ENCODE data around the gene SLC25A15. TPM values are rescaled to one million over a fixed set of nuclear protein-coding genes. Genes with fewer than 3 reads are reported as not detected.
"Not testable (repeated sequence)": the region's sequence is repeated elsewhere in the genome, so short reads cannot be mapped to it uniquely, and the experiment has no call there.

SLC25A15 gene
- total RNA-seq, 2 donors from 2014 or later: 18.0 to 19.2 TPM

DNA sequence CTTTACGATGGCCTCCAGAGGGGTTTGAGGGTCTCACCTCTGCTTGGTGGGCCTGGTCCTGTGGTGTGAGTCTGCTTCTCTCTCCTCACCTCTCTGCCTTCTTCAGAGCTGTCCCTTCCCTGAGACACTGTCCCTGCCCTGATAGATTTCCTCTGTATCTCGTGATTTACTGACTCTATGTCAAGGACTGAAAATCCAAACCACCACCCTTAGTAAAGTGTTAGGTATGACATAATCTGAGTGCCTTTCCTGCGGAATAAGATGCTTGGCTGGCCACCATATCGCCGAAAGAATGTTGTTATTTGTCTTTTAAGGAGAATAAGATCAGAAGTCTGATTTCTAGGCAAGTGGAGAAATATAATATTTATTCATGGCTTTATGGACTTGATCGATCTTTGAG is 7.2 kb downstream of the SLC25A15 start:
- ATAC-seq (no peak), DNase-seq (ENCODE audit: low spot score in 2 of 2) (no peak)
- Mint-ChIP-seq H3K27ac (no peak overlapping the region), H3K36me3 (peaks cover 13 to 17% of the 10 kb centered on the region in 2 donors), H3K9me3 (no peaks in the 10 kb centered on the region)

DNA sequence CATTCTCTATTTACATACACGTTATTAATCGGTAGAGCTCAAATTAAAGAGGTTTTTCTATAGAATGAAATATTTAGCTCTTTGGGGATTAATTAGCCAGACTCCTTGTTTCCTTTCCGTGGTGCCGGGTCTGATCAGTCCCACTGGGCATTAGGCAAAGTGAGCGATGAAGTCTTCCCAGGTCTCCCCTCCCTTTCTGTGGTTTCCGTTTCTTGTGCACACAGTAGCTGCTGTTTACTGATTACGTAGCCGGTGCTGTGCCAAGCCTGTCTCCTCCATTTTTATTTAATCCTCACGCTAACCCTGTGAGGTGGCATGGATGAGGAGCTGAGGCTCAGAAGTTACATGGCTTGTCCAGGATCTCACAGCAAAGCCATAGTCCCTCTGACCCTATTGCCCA is 9.0 kb downstream of the SLC25A15 start:
- ATAC-seq (peak; percentile 44 to 49), DNase-seq (ENCODE audit: low spot score in 2 of 2) (no peak)
- Mint-ChIP-seq H3K9me3 (no peaks in the 10 kb centered on the region), H3K36me3 (peaks cover 13 to 15% of the 10 kb centered on the region in 2 donors), H3K27ac (peak overlapping the region; percentile 70 to 88)

GRCh38 chr13:40799508-40799907 is 10.1 kb downstream of the SLC25A15 start:
- no peak overlapping the region for H3K27ac Mint-ChIP-seq
- H3K36me3 Mint-ChIP-seq: peaks cover 13 to 15% of the 10 kb centered on the region in 2 donors
- DNase-seq (ENCODE audit: low spot score in 2 of 2) (no peak), ATAC-seq (no peak)
- no peaks in the 10 kb centered on the region for H3K9me3 Mint-ChIP-seq

GRCh38 chr13:40800559-40800958 is 11.1 kb downstream of the SLC25A15 start:
- Mint-ChIP-seq H3K9me3 (no peaks in the 10 kb centered on the region), H3K27ac (no peak overlapping the region), H3K36me3 (peaks cover 15 to 19% of the 10 kb centered on the region in 2 donors)
- no peak for ATAC-seq
- no peak for DNase-seq (ENCODE audit: low spot score in 2 of 2)

DNA sequence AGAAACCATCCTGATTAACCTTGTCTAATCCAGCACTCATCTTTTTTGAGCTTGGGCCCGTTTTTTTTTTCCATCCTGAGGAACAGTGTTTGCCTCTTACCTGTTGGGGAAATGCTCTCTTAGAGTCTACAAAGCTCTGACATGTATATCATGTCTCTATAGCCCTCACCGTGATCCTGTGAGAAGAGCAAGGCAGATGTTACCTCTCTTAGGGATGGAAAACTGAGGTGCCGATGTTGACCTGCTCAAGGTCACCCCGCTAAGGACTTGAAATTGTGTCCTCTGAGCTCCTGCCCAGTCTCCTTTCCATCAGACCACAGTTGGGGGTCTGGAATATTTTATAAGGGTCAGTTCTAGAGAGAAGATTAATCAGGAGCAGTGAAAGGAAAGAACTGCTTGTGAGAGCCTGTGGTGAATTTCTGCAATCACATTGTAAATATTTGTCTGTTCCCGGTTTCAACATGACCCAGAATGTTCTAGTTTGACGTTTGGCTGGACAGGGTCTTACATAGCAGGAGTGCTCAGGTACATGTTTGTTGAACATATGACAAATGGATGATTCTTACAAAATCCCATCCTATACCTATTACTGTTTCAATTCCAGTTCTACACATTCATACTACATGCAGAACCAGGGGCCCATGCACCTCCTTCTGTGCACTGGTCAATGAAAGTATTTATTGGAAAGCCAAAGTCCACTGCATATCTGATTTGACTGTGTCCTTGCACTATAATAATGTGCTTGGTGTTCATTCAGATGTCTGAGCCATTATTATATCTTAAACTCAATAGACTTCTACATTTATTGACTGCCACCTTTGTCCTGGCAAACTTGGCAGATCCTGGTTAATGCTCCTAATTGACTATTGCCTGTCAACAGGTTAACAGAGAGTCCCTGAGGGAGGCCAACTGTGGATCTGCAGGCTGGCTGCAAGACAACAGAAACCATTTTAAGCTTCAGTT is 12.1 kb downstream of the SLC25A15 start:
- Mint-ChIP-seq H3K27ac (peak overlapping the region in 1 of 2 donors; percentile 9), H3K36me3 (peaks cover 15 to 19% of the 10 kb centered on the region in 2 donors), H3K9me3 (no peaks in the 10 kb centered on the region)
- DNase-seq (ENCODE audit: low spot score in 2 of 2): no peak
- ATAC-seq: no peak

DNA sequence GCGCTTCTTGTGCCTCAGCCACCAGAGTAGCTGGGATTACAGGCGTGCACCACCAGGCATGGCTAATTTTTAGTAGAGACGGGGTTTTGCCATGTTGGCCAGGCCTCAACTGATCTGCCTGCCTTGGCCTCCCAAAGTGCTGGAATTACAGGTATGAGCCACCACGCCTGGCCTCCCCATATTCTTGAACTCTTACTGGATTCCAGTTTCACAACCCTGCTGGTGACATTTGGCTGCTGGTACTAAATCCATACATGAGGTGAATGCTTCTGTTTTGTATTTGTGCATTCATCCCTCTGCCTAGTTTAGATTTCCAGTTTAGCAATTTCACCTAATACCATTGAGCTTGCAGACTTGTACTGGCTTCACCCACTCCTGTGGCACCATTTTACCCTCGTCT is 13.9 kb downstream of the SLC25A15 start:
- Mint-ChIP-seq H3K9me3 (no peaks in the 10 kb centered on the region), H3K27ac (no peak overlapping the region), H3K36me3 (peaks cover 15 to 19% of the 10 kb centered on the region in 2 donors)
- DNase-seq (ENCODE audit: low spot score in 2 of 2): no peak
- ATAC-seq: no peak

DNA sequence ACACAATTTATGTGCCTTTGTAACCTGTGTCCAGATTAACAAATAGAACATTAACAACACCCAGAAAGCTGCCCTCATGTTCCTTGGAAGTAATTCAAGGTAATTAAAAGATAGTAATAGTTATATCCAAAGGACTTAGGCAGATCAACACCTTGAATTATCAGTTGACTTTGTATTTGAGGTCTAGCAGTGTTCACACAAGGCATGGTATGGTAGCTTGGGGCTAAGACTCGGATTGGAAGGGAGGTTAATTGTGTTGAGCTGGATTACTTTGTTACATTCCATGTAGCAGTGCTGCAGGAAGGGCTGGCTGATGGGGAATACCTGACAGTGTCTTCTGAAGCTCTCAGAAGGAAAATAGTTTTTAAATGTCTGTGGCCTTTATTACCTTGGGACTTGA is 16.8 kb downstream of the SLC25A15 start:
- Mint-ChIP-seq H3K36me3 (peaks cover 6 to 12% of the 10 kb centered on the region in 2 donors), H3K9me3 (no peaks in the 10 kb centered on the region), H3K27ac (peak overlapping the region in 1 of 2 donors; percentile 29)
- no peak for DNase-seq (ENCODE audit: low spot score in 2 of 2)
- no peak for ATAC-seq

- H3K36me3 Mint-ChIP-seq: peaks cover 7 to 12% of the 10 kb centered on the region in 2 donors
- H3K27ac Mint-ChIP-seq: no peak overlapping the region
- no peak for DNase-seq (ENCODE audit: low spot score in 2 of 2)
- no peak for ATAC-seq
- no peaks in the 10 kb centered on the region for H3K9me3 Mint-ChIP-seq
Observed at GRCh38 chr13:40809471-40809870, 20.1 kb downstream of the SLC25A15 start.

- no peak for DNase-seq (ENCODE audit: low spot score in 2 of 2)
- no peak overlapping the region for H3K27ac Mint-ChIP-seq
- H3K36me3 Mint-ChIP-seq: peaks cover 7 to 28% of the 10 kb centered on the region in 2 donors
- H3K9me3 Mint-ChIP-seq: peaks cover 0 to 9% of the 10 kb centered on the region in 2 donors
- ATAC-seq: no peak
Observed at GRCh38 chr13:40812102-40812501, 22.7 kb downstream of the SLC25A15 start.

GRCh38 chr13:40812724-40813445 is 23.5 kb downstream of the SLC25A15 start:
- Mint-ChIP-seq H3K9me3 (peaks cover 0 to 9% of the 10 kb centered on the region in 2 donors), H3K27ac (peak overlapping the region; percentile 17 to 38), H3K36me3 (peaks cover 13 to 35% of the 10 kb centered on the region in 2 donors)
- peak in 1 of 2 donors; percentile 47 for ATAC-seq
- DNase-seq (ENCODE audit: low spot score in 2 of 2): no peak

GRCh38 chr13:40813667-40814454 is 24.4 kb downstream of the SLC25A15 start:
- peak; percentile 49 to 64 for ATAC-seq
- H3K36me3 Mint-ChIP-seq: peaks cover 13 to 35% of the 10 kb centered on the region in 2 donors
- peak overlapping the region; percentile 17 to 65 for H3K27ac Mint-ChIP-seq
- no peak for DNase-seq (ENCODE audit: low spot score in 2 of 2)
- H3K9me3 Mint-ChIP-seq: peaks cover 0 to 9% of the 10 kb centered on the region in 2 donors

DNA sequence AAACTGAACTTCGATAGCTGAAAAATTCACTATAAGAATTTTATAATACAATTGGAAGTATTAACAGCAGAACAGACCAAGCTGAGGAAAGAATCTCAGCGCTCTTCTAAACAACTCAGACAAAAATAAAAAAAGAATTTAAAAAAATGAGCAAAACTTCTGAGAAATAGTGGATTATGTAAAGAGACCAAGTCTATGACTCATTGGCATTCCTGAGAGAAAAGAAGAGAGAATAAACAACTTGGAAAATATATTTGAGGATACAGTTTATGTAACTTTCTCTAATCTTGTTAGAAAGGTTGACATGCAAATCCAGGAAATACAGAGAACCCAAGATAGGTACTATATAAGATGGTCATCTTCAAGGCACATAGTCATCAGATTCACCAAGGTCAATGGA is 25.4 kb downstream of the SLC25A15 start:
- DNase-seq (ENCODE audit: low spot score in 2 of 2): no peak
- Mint-ChIP-seq H3K9me3 (peaks cover 0 to 9% of the 10 kb centered on the region in 2 donors), H3K36me3 (peaks cover 13 to 31% of the 10 kb centered on the region in 2 donors), H3K27ac (no peak overlapping the region)
- no peak for ATAC-seq

GRCh38 chr13:40818926-40819325 is 29.5 kb downstream of the SLC25A15 start:
- Mint-ChIP-seq H3K27ac (no peak overlapping the region), H3K9me3 (peaks cover 0 to 9% of the 10 kb centered on the region in 2 donors), H3K36me3 (peaks cover 11 to 29% of the 10 kb centered on the region in 2 donors)
- no peak for DNase-seq (ENCODE audit: low spot score in 2 of 2)
- no peak for ATAC-seq

DNA sequence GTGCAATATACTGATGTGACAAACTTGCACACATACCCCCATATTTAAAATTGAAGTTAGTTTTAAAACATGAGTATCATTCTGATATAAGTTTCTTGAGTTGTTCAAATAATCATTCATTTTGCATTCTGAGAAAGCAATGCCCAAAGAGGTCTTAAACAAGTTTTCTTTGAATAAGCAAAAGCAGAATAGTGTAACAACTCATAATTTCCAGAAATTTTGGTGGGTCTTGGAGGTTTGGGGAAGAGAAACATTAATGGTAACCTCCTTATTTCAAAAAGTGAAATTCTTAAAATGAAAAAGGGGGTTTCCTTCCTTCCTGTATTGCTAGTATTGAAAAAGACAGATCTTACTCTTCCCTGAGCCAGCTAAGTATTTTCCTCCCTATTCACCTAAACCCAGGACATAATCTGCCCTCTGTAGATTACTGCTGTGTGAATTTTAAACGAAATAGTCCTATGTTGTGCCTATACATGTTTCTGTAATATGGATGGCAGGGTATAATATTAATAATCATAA is 30.4 kb downstream of the SLC25A15 start:
- H3K36me3 Mint-ChIP-seq: peaks cover 5 to 27% of the 10 kb centered on the region in 2 donors
- DNase-seq (ENCODE audit: low spot score in 2 of 2): no peak
- H3K9me3 Mint-ChIP-seq: peaks cover 0 to 9% of the 10 kb centered on the region in 2 donors
- peak in 1 of 2 donors; percentile 83 for ATAC-seq
- no peak overlapping the region for H3K27ac Mint-ChIP-seq

- not testable (repeated sequence) for H3K9me3 Mint-ChIP-seq; DNase-seq (ENCODE audit: low spot score in 2 of 2); ATAC-seq; H3K27ac Mint-ChIP-seq
- H3K36me3 Mint-ChIP-seq: peaks cover 14 to 18% of the 10 kb centered on the region in 2 donors
Observed at GRCh38 chr13:40839725-40840124, 50.3 kb downstream of the SLC25A15 start.

DNA sequence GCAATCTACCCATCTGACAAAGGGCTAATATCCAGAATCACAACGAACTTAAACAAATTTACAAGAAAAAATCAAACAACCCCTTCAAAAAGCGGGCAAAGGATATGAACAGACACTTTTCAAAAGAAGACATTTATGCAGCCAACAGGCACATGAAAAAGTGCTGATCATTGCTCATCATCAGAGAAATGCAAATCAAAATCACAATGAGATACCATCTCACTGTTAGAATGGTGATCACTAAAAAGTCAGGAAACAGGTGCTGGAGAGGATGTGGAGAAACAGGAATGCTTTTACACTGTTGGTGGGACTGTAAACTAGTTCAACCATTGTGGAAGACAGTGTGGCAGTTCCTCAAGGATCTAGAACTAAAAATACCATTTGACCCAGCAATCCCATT is 51.5 kb downstream of the SLC25A15 start:
- not testable (repeated sequence) for H3K27ac Mint-ChIP-seq; DNase-seq (ENCODE audit: low spot score in 2 of 2); ATAC-seq; H3K9me3 Mint-ChIP-seq
- peaks cover 14 to 18% of the 10 kb centered on the region in 2 donors for H3K36me3 Mint-ChIP-seq
